Transverse colon (tissue), 4 donors: Measurements from ENCODE around the gene FCHSD2. TPM values are rescaled to one million over a fixed set of nuclear protein-coding genes. Genes with fewer than 3 reads are reported as not detected.
A peak's percentile ranks its signal among the peaks of the same experiment; 100 is the strongest.

Source experiments
- DNase-seq: peaks from one replicate; pipeline ENCODE4 v3.0.0-alpha.2; 2019
- H3K27ac ChIP-seq, 4 donors: fragments of 200-600 bp; sonication (generic); 2 replicates each; pipeline ENCODE4 v1.5.1; 2016 to 2018; ENCODE audit warnings: inconsistent platforms in 4 of 4
- H3K27me3 ChIP-seq: fragments of 200-600 bp; sonication (generic); 2 replicates; pipeline ENCODE4 v1.5.1; 2017; ENCODE audit warnings: inconsistent platforms
- H3K36me3 ChIP-seq, 4 donors: fragments of 200-600 bp; sonication (generic); 2 replicates each; pipeline ENCODE4 v1.5.1; 2017 to 2019; ENCODE audit warnings: inconsistent platforms in 4 of 4
- H3K4me1 ChIP-seq, 4 donors: fragments of 200-600 bp; sonication (generic); 2 replicates each; pipeline ENCODE4 v1.5.1; 2017 to 2020; ENCODE audit warnings: inconsistent platforms in 4 of 4
- H3K4me3 ChIP-seq, 4 donors: fragments of 200-600 bp; sonication (generic); 1 replicate in 1 of 4; 2 replicates in 3 of 4; pipeline versions ENCODE4 v1.5.1 to v1.6.1; 2017 to 2019; ENCODE audit warnings: inconsistent platforms in 4 of 4
- H3K9me3 ChIP-seq, 2 donors: fragments of 200-600 bp; sonication (generic); 2 replicates each; pipeline ENCODE4 v1.5.1; 2017 to 2019; ENCODE audit warnings: inconsistent platforms in 2 of 2
- CTCF ChIP-seq, 5 experiments: fragments of 200-600 bp in 3 of 5; fragments of 450-650 bp in 2 of 5; sonication (generic) in 3 of 5; IDR thresholded peaks; 1 replicate in 2 of 5; 2 replicates in 3 of 5; pipeline ENCODE4 v1.5.1; 2016 to 2017; ENCODE audit warnings: antibody characterized with exemption in 5 of 5, inconsistent platforms in 3 of 5, mild to moderate bottlenecking in 2 of 5, moderate library complexity in 1 of 5
- EP300 ChIP-seq: sonication (generic); formaldehyde crosslinking; IDR thresholded peaks from one replicate; pipeline ENCODE4 v1.6.1; 2017; ENCODE audit warnings: antibody characterized with exemption, low read depth
- POLR2A ChIP-seq: fragments of 450-650 bp; IDR thresholded peaks from one replicate; pipeline ENCODE4 v1.6.1; 2016; ENCODE audit warnings: antibody characterized with exemption, mild to moderate bottlenecking, moderate library complexity
- POLR2AphosphoS5 ChIP-seq, 3 donors: sonication (generic); formaldehyde crosslinking; IDR thresholded peaks; one replicate each; pipeline ENCODE4 v1.6.1; 2016; ENCODE audit warnings: antibody characterized with exemption in 3 of 3
- WGBS, 2 donors: methylation state at CpG; one replicate each; pipeline ENCODE4 v1.1.5; 2018; ENCODE audit warnings: low coverage in 1 of 2; 5-methylcytosine and 5-hydroxymethylcytosine counted together
- in situ Hi-C, 4 donors: fragments of 200-750 bp; cut with MboI; loops; one replicate each; pipeline versions ENCODE4 v1.15.0 to v1.15.1; 2017; ENCODE audit warnings: low sequenced_read_pairs in 3 of 4, low pct_ligation_motif_present in 1 of 4, low pct_unique_long_range_greater_than_20kb in 1 of 4
- intact Hi-C: fragments of 100-400 bp; cut with DNase I; formaldehyde crosslinking; loops from one replicate; pipeline ENCODE4 v1.15.1; 2023; ENCODE audit warnings: low total_unique reads
- total RNA-seq, 4 donors: library from RNA; depleted of rRNA; stranded (reverse); fragments of >200 nt; gene quantifications; one replicate each; pipeline ENCODE4 v1.1.0, GENCODE V29; 2016

Gene FCHSD2
- total RNA-seq, 4 donors from 2014 or later: 9.1 to 15.9 (median 15.0) TPM

GRCh38 chr11:73182824-73183321, 40.8 kb upstream of the FCHSD2 start:
- Histone ChIP-seq H3K4me3 (no peak overlapping the region), H3K9me3 (no peaks in the 10 kb centered on the region), H3K36me3 (no peaks in the 10 kb centered on the region), H3K4me1 (peaks cover 1 to 21% (median 7%) of the 10 kb centered on the region in 4 donors), H3K27ac (peak overlapping the region in 3 of 4 donors; percentile 54 to 58 (median 56)), H3K27me3 (no peaks in the 10 kb centered on the region)
- in situ Hi-C loops (loop anchor here in 1 of 4 donors (10.0 kb wide), 2 partner anchors 102 to 258 kb away; no protein-coding TSS in a partner anchor), intact Hi-C loops (no loop called here)
- DNase-seq: peak; percentile 68
- peak in 3 of 5 experiments; percentile 29 to 61 (median 30) for TF ChIP-seq CTCF (IDR thresholded peaks at IDR 0.05)
- TF ChIP-seq POLR2AphosphoS5 (IDR thresholded peaks at IDR 0.05): no peak
- no peak for TF ChIP-seq POLR2A
- no peak for TF ChIP-seq EP300
- WGBS, 2 donors: 58% methylated on average over 3 of the region's 3 CpGs; no CpG with 5 or more reads in 1 of the 2 donors

GRCh38 chr11:73178681-73179080, 36.6 kb upstream of the FCHSD2 start:
- TF ChIP-seq EP300: no peak
- TF ChIP-seq POLR2AphosphoS5 (IDR thresholded peaks at IDR 0.05): no peak
- no peak for TF ChIP-seq POLR2A
- TF ChIP-seq CTCF (IDR thresholded peaks at IDR 0.05): no peak

GRCh38 chr11:73177778-73178539, 35.8 kb upstream of the FCHSD2 start:
- WGBS, 2 donors: 33% methylated on average over 12 of the region's 15 CpGs; no CpG with 5 or more reads in 1 of the 2 donors
- Histone ChIP-seq H3K27me3 (no peaks in the 10 kb centered on the region), H3K4me1 (peaks cover 6 to 32% (median 9%) of the 10 kb centered on the region in 4 donors), H3K9me3 (no peaks in the 10 kb centered on the region), H3K36me3 (no peaks in the 10 kb centered on the region), H3K4me3 (no peak overlapping the region), H3K27ac (peak overlapping the region; percentile 25 to 49 (median 38))
- in situ Hi-C loops: loop anchor here (10.0 kb wide), 3 partner anchors 253 to 453 kb away; no protein-coding TSS in a partner anchor
- DNase-seq: peak; percentile 84
- intact Hi-C loops: loop anchor here (2.0 to 5.0 kb wide), 2 partner anchors 36 to 347 kb away; partner anchors contain the start of gene FCHSD2
- TF ChIP-seq CTCF (IDR thresholded peaks at IDR 0.05): peak; percentile 65 to 88 (median 78)
- no peak for TF ChIP-seq POLR2A

More at GRCh38 chr11:73178681-73179080, 36.6 kb upstream of the FCHSD2 start:
- no peaks in the 10 kb centered on the region for H3K36me3 ChIP-seq
- no peak for DNase-seq
- H3K4me1 ChIP-seq: peaks cover 6 to 37% (median 13%) of the 10 kb centered on the region in 4 donors
- no peak overlapping the region for H3K27ac ChIP-seq
- no peaks in the 10 kb centered on the region for H3K27me3 ChIP-seq
- 80 to 91% methylated on average over 1 to 4 of the region's 4 CpGs for WGBS, 2 donors
- in situ Hi-C loops: loop anchor here (10.0 kb wide), 3 partner anchors 254 to 454 kb away; no protein-coding TSS in a partner anchor
- no peak overlapping the region for H3K4me3 ChIP-seq
- H3K9me3 ChIP-seq: no peaks in the 10 kb centered on the region
- intact Hi-C loops: loop anchor here (2.0 to 5.0 kb wide), 2 partner anchors 36 to 348 kb away; partner anchors contain the start of gene FCHSD2

GRCh38 chr11:73177380-73177777, 35.3 kb upstream of the FCHSD2 start:
- in situ Hi-C loops: loop anchor here (10.0 kb wide), 3 partner anchors 253 to 453 kb away; no protein-coding TSS in a partner anchor
- intact Hi-C loops: loop anchor here (5.0 kb wide), 1 partner anchor 35 kb away; the partner anchor contains the start of gene FCHSD2
- Histone ChIP-seq H3K4me1 (peaks cover 6 to 26% (median 8%) of the 10 kb centered on the region in 4 donors), H3K27me3 (no peaks in the 10 kb centered on the region), H3K9me3 (no peaks in the 10 kb centered on the region), H3K36me3 (no peaks in the 10 kb centered on the region), H3K27ac (peak overlapping the region; percentile 25 to 49 (median 38)), H3K4me3 (no peak overlapping the region)
- no peak for DNase-seq
- TF ChIP-seq CTCF (IDR thresholded peaks at IDR 0.05) (no peak), EP300 (no peak), POLR2AphosphoS5 (IDR thresholded peaks at IDR 0.05) (no peak), POLR2A (no peak)
- no CpG with 5 or more reads among the region's 3 CpGs for WGBS, 2 donors
